Common myeloid progenitor, CD34-positive (primary cell): ENCODE data around the gene RIPK1.
"Not testable (repeated sequence)": the region's sequence is repeated elsewhere in the genome, so short reads cannot be mapped to it uniquely, and the experiment has no call there.

Source experiments
- CTCF ChIA-PET: fragments of 350-600 bp; sonication (Branson Sonifier 250); formaldehyde crosslinking; loops from one replicate; lab custom pipeline; 2021; ENCODE audit warnings: antibody characterized with exemption; lab: Charles Lee
- POLR2A ChIA-PET: fragments of 350-600 bp; sonication (Branson Sonifier 250); formaldehyde crosslinking; loops from one replicate; lab custom pipeline; 2021; ENCODE audit warnings: antibody characterized with exemption; lab: Charles Lee
- DNase-seq, 3 donors: peaks; one replicate each; pipeline versions ENCODE4 v3.0.0 to v3.0.0-alpha.2; 2013
- H3K27ac ChIP-seq, 2 experiments: 1 replicate in 1 of 2; 2 replicates in 1 of 2; pipeline ENCODE4 v1.7.0; 2013; ENCODE audit warnings: inconsistent platforms in 2 of 2, low read length in 2 of 2, mild to moderate bottlenecking in 2 of 2, low read depth in 1 of 2, moderate library complexity in 1 of 2; ENCODE audit not compliant: severe bottlenecking in 2 of 2, insufficient read depth in 1 of 2, poor library complexity in 1 of 2
- H3K27me3 ChIP-seq, 5 experiments: replicated peaks in 2 of 5; 1 replicate in 3 of 5; 2 replicates in 2 of 5; pipeline versions ENCODE4 v1.6.1 to v1.7.0; 2013; ENCODE audit warnings: low read length in 4 of 5, mild to moderate bottlenecking in 2 of 5, moderate library complexity in 2 of 5, inconsistent platforms in 1 of 5; ENCODE audit not compliant: insufficient read depth in 5 of 5, control insufficient read depth in 4 of 5
- H3K36me3 ChIP-seq, 4 experiments: 1 replicate in 2 of 4; 2 replicates in 2 of 4; pipeline versions ENCODE4 v1.6.1 to v1.7.0; 2013; ENCODE audit warnings: low read length in 3 of 4, control low read depth in 1 of 4, mild to moderate bottlenecking in 1 of 4; ENCODE audit not compliant: control insufficient read depth in 4 of 4, insufficient read depth in 4 of 4
- H3K4me1 ChIP-seq, 4 experiments: 1 replicate in 3 of 4; 2 replicates in 1 of 4; pipeline versions ENCODE4 v1.6.1 to v1.7.1; 2013; ENCODE audit warnings: low read length in 3 of 4, mild to moderate bottlenecking in 3 of 4, control low read depth in 1 of 4, inconsistent platforms in 1 of 4, moderate library complexity in 1 of 4; ENCODE audit not compliant: control insufficient read depth in 4 of 4, insufficient read depth in 4 of 4; ENCODE audit errors: control extremely low read depth in 1 of 4
- H3K4me3 ChIP-seq, 7 experiments: 1 replicate in 4 of 7; 2 replicates in 3 of 7; pipeline versions ENCODE4 v1.5.1 to v1.7.0; 2013; ENCODE audit warnings: mild to moderate bottlenecking in 7 of 7, low read length in 6 of 7, moderate library complexity in 6 of 7, inconsistent platforms in 2 of 7, low read depth in 2 of 7, control low read depth in 1 of 7; ENCODE audit not compliant: insufficient read depth in 4 of 7, control insufficient read depth in 1 of 7; ENCODE audit errors: extremely low read depth in 1 of 7
- H3K9me3 ChIP-seq, 5 experiments: 1 replicate in 4 of 5; 2 replicates in 1 of 5; pipeline versions ENCODE4 v1.6.1 to v1.7.1; 2013; ENCODE audit warnings: low read length in 4 of 5, mild to moderate bottlenecking in 2 of 5, inconsistent platforms in 1 of 5, low read depth in 1 of 5, moderate library complexity in 1 of 5; ENCODE audit not compliant: control insufficient read depth in 4 of 5, insufficient read depth in 2 of 5; ENCODE audit errors: control extremely low read depth in 1 of 5
- WGBS: methylation state at CpG from one replicate; pipeline ENCODE4 v1.1.5; 2013; ENCODE audit not compliant: insufficient coverage; 5-methylcytosine and 5-hydroxymethylcytosine counted together

Gene RIPK1

GRCh38 chr6:3023663-3024483 lies 44.4 kb upstream of the RIPK1 start:
- Histone ChIP-seq H3K4me3 (peak overlapping the region; percentile 42 to 74 (median 65)), H3K4me1 (peaks cover 10 to 61% (median 42%) of the 10 kb centered on the region in 4 experiments)
- CTCF ChIA-PET = interaction anchor here (0.7 to 3.2 kb wide), 5 partner anchors 15 to 124 kb away, joined by 3 to 12 read pairs (median 6); partner anchors contain the start of gene NQO2

GRCh38 chr6:3026791-3027626 lies 41.3 kb upstream of the RIPK1 start:
- Histone ChIP-seq H3K27ac (peak overlapping the region in 1 of 2 experiments; percentile 60), H3K27me3 (no peaks in the 10 kb centered on the region), H3K4me1 (peaks cover 10 to 53% (median 42%) of the 10 kb centered on the region in 4 experiments), H3K36me3 (no peaks in the 10 kb centered on the region), H3K4me3 (no peak overlapping the region), H3K9me3 (no peaks in the 10 kb centered on the region)
- peak; percentile 22 to 66 (median 44) for DNase-seq
- WGBS = 84% methylated on average over 15 of the region's 20 CpGs
- ChIA-PET POLR2A (no interaction called here), CTCF (interaction anchor here (0.7 to 3.5 kb wide), 9 partner anchors 9 to 135 kb away, joined by 3 to 18 read pairs (median 3); no protein-coding TSS in a partner anchor)

More at GRCh38 chr6:3023663-3024483, 44.4 kb upstream of the RIPK1 start:
- DNase-seq = peak; percentile 93 to 98 (median 97)
- POLR2A ChIA-PET = interaction anchor here (0.9 to 1.8 kb wide), 3 partner anchors 12 to 30 kb away, joined by 3 to 9 read pairs (median 4); no protein-coding TSS in a partner anchor
- peaks cover 0 to 8% (median 5%) of the 10 kb centered on the region in 4 experiments for H3K36me3 ChIP-seq
- no peaks in the 10 kb centered on the region for H3K27me3 ChIP-seq
- H3K9me3 ChIP-seq = no peaks in the 10 kb centered on the region
- 0% methylated on average over 15 of the region's 32 CpGs for WGBS
- peak overlapping the region; percentile 29 to 81 for H3K27ac ChIP-seq

GRCh38 chr6:3028156-3028555 lies 40.1 kb upstream of the RIPK1 start:
- H3K4me1 ChIP-seq = peaks cover 10 to 42% (median 35%) of the 10 kb centered on the region in 4 experiments
- 87% methylated on average over 3 of the region's 5 CpGs for WGBS
- H3K4me3 ChIP-seq, H3K9me3 ChIP-seq, H3K27ac ChIP-seq, H3K36me3 ChIP-seq, POLR2A ChIA-PET, H3K27me3 ChIP-seq, DNase-seq: not testable (repeated sequence)
- CTCF ChIA-PET = interaction anchor here (2.1 to 2.6 kb wide), 4 partner anchors 8 to 26 kb away, joined by 8 to 10 read pairs (median 10); no protein-coding TSS in a partner anchor

GRCh38 chr6:3031857-3032640 lies 36.2 kb upstream of the RIPK1 start:
- CTCF ChIA-PET = interaction anchor here (0.7 to 1.5 kb wide), 5 partner anchors 12 to 33 kb away, joined by 3 read pairs; partner anchors contain the start of gene NQO2
- Histone ChIP-seq H3K4me1 (peaks cover 0 to 7% (median 3%) of the 10 kb centered on the region in 4 experiments), H3K36me3 (no peaks in the 10 kb centered on the region), H3K27ac (no peak overlapping the region), H3K4me3 (no peak overlapping the region), H3K9me3 (peaks cover 0 to 2% (median 0%) of the 10 kb centered on the region in 5 experiments), H3K27me3 (no peaks in the 10 kb centered on the region)
- WGBS = 84% methylated on average over 6 of the region's 15 CpGs
- POLR2A ChIA-PET = no interaction called here
- DNase-seq = peak in 1 of 3 donors; percentile 43

- 100% methylated on average over 1 of the region's 3 CpGs for WGBS
- peaks cover 0 to 3% (median under 1%) of the 10 kb centered on the region in 4 experiments for H3K4me1 ChIP-seq
- peaks cover 0 to 2% (median 0%) of the 10 kb centered on the region in 5 experiments for H3K9me3 ChIP-seq
- no peaks in the 10 kb centered on the region for H3K36me3 ChIP-seq
- no peak overlapping the region for H3K27ac ChIP-seq
- no peak overlapping the region for H3K4me3 ChIP-seq
- ChIA-PET POLR2A (no interaction called here), CTCF (no interaction called here)
- no peaks in the 10 kb centered on the region for H3K27me3 ChIP-seq
- no peak for DNase-seq
Observed at GRCh38 chr6:3032986-3033385, 35.3 kb upstream of the RIPK1 start.

- no peak for DNase-seq
- peaks cover 0 to 3% (median under 1%) of the 10 kb centered on the region in 4 experiments for H3K4me1 ChIP-seq
- no peak overlapping the region for H3K4me3 ChIP-seq
- 100% methylated on average over 3 of the region's 5 CpGs for WGBS
- H3K27me3 ChIP-seq = no peaks in the 10 kb centered on the region
- ChIA-PET POLR2A (no interaction called here), CTCF (no interaction called here)
- H3K36me3 ChIP-seq = no peaks in the 10 kb centered on the region
- no peak overlapping the region for H3K27ac ChIP-seq
- peaks cover 0 to 2% (median 0%) of the 10 kb centered on the region in 5 experiments for H3K9me3 ChIP-seq
Observed at GRCh38 chr6:3033652-3034051, 34.6 kb upstream of the RIPK1 start.
